Activated CD4-positive, alpha-beta memory T cell treated with anti-CD3 and anti-CD28 coated beads for 36 hours (primary cell): ENCODE data around the gene HRG. TPM values are rescaled to one million over a fixed set of nuclear protein-coding genes. Genes with fewer than 3 reads are reported as not detected.

Experiments
- CTCF ChIA-PET: fragments of 350-600 bp; sonication (Branson Sonifier 250); formaldehyde crosslinking; loops from one replicate; lab custom pipeline; 2021; ENCODE audit warnings: antibody characterized with exemption, inconsistent platforms; lab: Charles Lee
- POLR2A ChIA-PET: fragments of 350-600 bp; sonication (Branson Sonifier 250); formaldehyde crosslinking; loops from one replicate; lab custom pipeline; 2021; ENCODE audit warnings: antibody characterized with exemption; lab: Charles Lee
- DNase-seq: peaks from one replicate; pipeline ENCODE4 v3.0.0-alpha.2; 2020
- H3K27ac Mint-ChIP-seq: one replicate; pipeline ENCODE4 v1.8.0; 2021; ENCODE audit warnings: mixed read lengths
- H3K27me3 Mint-ChIP-seq: one replicate; pipeline ENCODE4 v1.8.0; 2021; ENCODE audit warnings: mixed read lengths
- H3K36me3 Mint-ChIP-seq: one replicate; pipeline ENCODE4 v1.8.0; 2021; ENCODE audit warnings: mixed read lengths
- H3K4me1 Mint-ChIP-seq: one replicate; pipeline ENCODE4 v1.8.0; 2021; ENCODE audit warnings: low read depth, mixed read lengths
- H3K4me3 Mint-ChIP-seq: one replicate; pipeline ENCODE4 v1.8.0; 2021; ENCODE audit warnings: mild to moderate bottlenecking, mixed read lengths
- H3K9me3 Mint-ChIP-seq: one replicate; pipeline ENCODE4 v1.8.0; 2021; ENCODE audit warnings: mixed read lengths
- intact Hi-C: fragments of 100-400 bp; cut with micrococcal nuclease; formaldehyde crosslinking; loops from one replicate; pipeline ENCODE4 v1.15.1; 2023
- total RNA-seq, 2 experiments: library from RNA; stranded (reverse); gene quantifications; one replicate each; pipeline ENCODE4 v1.2.3, GENCODE V29; 2021

Gene HRG
- total RNA-seq, 2 experiments from 2014 or later, result not detected

DNA sequence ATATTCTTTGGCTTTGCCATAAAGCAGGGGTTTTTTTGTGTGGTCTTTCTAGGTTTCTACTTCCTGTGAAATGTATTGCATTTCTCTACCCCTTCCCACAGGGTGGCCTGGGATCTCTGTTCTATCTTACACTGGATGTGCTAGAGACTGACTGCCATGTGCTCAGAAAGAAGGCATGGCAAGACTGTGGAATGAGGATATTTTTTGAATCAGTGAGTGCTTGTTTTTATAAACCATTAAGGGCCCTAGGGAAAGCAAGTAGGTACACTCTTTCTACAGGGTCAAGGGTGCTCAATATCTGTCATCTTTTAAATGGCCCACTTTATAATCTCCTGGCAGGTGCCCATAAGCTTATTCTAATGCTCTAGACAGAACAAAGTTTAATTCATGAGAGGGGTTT is 24.9 kb upstream of the HRG start:
- no peak for DNase-seq
- ChIA-PET CTCF (interaction anchor here (1.5 to 1.8 kb wide), 2 partner anchors 9 to 26 kb away, joined by 4 to 6 read pairs; no protein-coding TSS in a partner anchor), POLR2A (no interaction called here)
- Mint-ChIP-seq H3K4me3 (no peak overlapping the region), H3K27ac (no peak overlapping the region), H3K4me1 (peaks cover 23% of the 10 kb centered on the region), H3K27me3 (peaks cover 15% of the 10 kb centered on the region), H3K36me3 (no peaks in the 10 kb centered on the region), H3K9me3 (no peaks in the 10 kb centered on the region)
- intact Hi-C loops, result no loop called here

DNA sequence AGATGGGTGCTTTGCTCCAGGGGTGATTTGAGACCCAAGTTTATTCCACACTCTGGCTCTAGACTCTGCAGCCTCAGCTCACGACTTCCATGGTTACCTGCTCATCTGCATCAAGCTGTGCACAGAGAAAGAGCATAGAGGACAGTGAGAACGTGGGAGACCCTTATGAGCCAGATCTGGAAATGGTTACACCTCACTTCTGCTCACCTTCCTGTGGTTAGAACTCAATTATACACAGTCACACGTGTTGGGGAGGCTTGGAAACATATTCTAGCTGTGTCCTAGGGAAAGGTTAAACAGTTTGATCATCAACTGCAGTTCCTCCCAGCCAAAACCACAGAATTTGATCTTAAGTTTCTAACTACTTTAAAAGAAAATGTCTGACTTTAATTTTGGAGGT is 23.8 kb upstream of the HRG start:
- Mint-ChIP-seq H3K27ac (no peak overlapping the region), H3K9me3 (no peaks in the 10 kb centered on the region), H3K27me3 (peaks cover 18% of the 10 kb centered on the region), H3K36me3 (no peaks in the 10 kb centered on the region), H3K4me1 (peaks cover 23% of the 10 kb centered on the region), H3K4me3 (no peak overlapping the region)
- intact Hi-C loops, result no loop called here
- POLR2A ChIA-PET, result no interaction called here
- DNase-seq, result peak; percentile 19
- CTCF ChIA-PET, result interaction anchor here (1.5 to 3.9 kb wide), 3 partner anchors 8 to 27 kb away, joined by 4 to 25 read pairs (median 6); no protein-coding TSS in a partner anchor

DNA sequence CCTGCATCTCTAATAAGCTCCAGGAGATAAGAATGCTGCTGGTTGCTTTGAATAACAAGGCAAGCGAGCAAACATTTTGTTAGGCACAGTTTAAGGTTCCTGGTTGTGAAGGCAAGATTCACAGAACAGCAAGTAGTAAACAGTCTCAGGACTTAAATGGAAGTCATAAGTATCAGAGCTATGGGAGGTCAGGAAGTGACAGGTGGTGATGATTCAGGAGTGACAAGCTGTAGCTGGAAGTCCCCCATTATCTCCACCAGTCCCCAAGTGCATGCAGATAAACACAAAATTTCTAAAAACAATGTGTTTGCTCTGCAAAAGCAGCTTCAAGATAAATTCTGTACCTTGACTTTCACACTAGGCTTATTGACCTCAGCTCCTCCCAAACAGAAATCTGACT is 22.3 kb upstream of the HRG start:
- H3K27me3 Mint-ChIP-seq, result peaks cover 18% of the 10 kb centered on the region
- H3K9me3 Mint-ChIP-seq, result no peaks in the 10 kb centered on the region
- no peak overlapping the region for H3K27ac Mint-ChIP-seq
- ChIA-PET POLR2A (interaction anchor here (0.7 to 1.6 kb wide), 2 partner anchors 27 to 139 kb away, joined by 3 to 6 read pairs; partner anchors contain the start of gene EIF4A2), CTCF (interaction anchor here (0.9 to 3.9 kb wide), 3 partner anchors 27 to 496 kb away, joined by 3 to 25 read pairs (median 7); partner anchors contain the start of gene RPL39L)
- intact Hi-C loops, result loop anchor here (1.0 kb wide), 1 partner anchor 110 kb away; no protein-coding TSS in a partner anchor
- DNase-seq, result peak; percentile 36
- H3K4me1 Mint-ChIP-seq, result peaks cover 23% of the 10 kb centered on the region
- H3K4me3 Mint-ChIP-seq, result no peak overlapping the region
- H3K36me3 Mint-ChIP-seq, result no peaks in the 10 kb centered on the region

DNA sequence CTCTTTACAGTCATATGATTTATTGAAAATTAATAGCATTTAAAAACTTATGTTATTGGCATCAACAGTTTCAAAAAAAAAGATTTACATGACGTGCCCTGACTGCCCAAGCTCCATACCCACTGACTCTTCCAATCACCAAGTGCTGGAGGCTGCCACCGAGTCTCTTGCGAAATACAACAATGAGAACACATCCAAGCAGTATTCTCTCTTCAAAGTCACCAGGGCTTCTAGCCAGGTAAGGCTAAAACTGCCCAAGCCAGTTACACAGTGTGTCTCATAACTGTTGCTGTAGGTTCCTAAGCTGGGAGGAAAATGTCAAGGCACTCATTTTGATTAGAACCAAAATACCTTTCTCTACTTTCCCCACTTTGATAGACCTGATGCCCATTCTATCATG is 21.1 kb upstream of the HRG start:
- ChIA-PET CTCF (interaction anchor here (1.3 to 3.9 kb wide), 2 partner anchors 28 to 495 kb away, joined by 3 to 25 read pairs; partner anchors contain the start of gene RPL39L), POLR2A (interaction anchor here (1.6 kb wide), 1 partner anchor 138 kb away, joined by 6 read pairs; the partner anchor contains the start of gene EIF4A2)
- peaks cover 18% of the 10 kb centered on the region for H3K27me3 Mint-ChIP-seq
- no peak for DNase-seq
- no peak overlapping the region for H3K27ac Mint-ChIP-seq
- H3K36me3 Mint-ChIP-seq, result no peaks in the 10 kb centered on the region
- H3K9me3 Mint-ChIP-seq, result no peaks in the 10 kb centered on the region
- intact Hi-C loops, result no loop called here
- H3K4me3 Mint-ChIP-seq, result no peak overlapping the region
- peaks cover 23% of the 10 kb centered on the region for H3K4me1 Mint-ChIP-seq

DNA sequence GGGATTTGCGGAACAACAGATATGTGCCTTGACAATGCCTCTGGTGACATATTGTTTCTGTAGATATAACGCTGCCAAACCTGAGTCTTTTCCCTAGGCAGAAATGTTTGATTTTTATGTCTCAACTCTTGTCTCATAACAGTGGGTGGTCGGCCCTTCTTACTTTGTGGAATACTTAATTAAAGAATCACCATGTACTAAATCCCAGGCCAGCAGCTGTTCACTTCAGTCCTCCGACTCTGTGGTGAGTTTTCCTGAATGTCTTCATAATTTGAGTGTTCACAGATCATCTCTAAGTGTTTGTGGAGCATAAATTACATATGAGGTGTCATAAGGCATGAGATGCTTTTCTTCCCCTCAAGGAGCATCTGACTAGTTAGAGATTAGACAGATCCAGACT is 19.7 kb upstream of the HRG start:
- intact Hi-C loops, result no loop called here
- Mint-ChIP-seq H3K27ac (no peak overlapping the region), H3K4me1 (peaks cover 23% of the 10 kb centered on the region), H3K27me3 (peaks cover 16% of the 10 kb centered on the region), H3K36me3 (no peaks in the 10 kb centered on the region), H3K9me3 (no peaks in the 10 kb centered on the region), H3K4me3 (no peak overlapping the region)
- CTCF ChIA-PET, result no interaction called here
- no peak for DNase-seq
- POLR2A ChIA-PET, result no interaction called here

DNA sequence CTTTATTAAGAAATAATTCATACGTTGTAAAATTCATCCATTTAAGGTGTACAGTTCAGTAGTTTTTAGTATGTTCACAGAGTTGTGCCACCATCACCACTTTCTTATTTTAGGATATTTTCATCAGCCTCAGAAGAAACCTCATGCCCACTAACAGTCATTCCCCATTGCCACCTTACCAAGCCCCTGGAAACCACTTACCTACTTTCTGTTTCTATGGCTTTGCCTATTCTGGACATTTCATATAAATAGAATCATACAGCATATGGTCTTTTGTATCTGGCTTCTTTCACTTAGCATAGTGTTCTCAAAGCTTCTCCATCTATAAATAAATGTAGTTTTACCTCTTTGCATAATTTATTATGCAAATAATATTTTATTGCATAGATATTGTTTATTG is 19.0 kb upstream of the HRG start:
- Mint-ChIP-seq H3K36me3 (no peaks in the 10 kb centered on the region), H3K4me3 (no peak overlapping the region), H3K4me1 (peaks cover 21% of the 10 kb centered on the region), H3K27ac (no peak overlapping the region), H3K9me3 (no peaks in the 10 kb centered on the region), H3K27me3 (peaks cover 14% of the 10 kb centered on the region)
- CTCF ChIA-PET, result no interaction called here
- no peak for DNase-seq
- intact Hi-C loops, result no loop called here
- POLR2A ChIA-PET, result no interaction called here

DNA sequence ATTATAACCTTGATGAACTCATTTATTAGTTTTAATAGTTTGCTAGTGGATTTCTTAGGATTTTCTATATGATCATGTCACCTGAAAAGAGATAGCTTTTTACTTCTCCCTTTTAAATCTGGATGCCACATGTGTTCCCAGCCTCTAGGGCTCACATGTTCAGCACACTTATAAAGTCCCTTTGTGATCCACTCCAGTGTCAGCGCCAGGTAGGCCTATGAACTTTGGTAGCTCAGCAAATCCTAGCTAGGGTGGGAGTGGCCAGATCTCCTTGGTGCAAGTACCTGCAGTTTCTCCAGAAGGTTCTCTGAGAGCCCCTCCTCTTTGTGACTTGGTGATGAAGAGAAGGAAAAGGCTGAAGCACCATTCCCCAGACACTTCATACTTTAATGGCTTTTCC is 17.0 kb upstream of the HRG start:
- Mint-ChIP-seq H3K27ac (no peak overlapping the region), H3K4me3 (no peak overlapping the region), H3K4me1 (peaks cover 3% of the 10 kb centered on the region), H3K9me3 (no peaks in the 10 kb centered on the region), H3K36me3 (no peaks in the 10 kb centered on the region), H3K27me3 (peaks cover 20% of the 10 kb centered on the region)
- DNase-seq, result no peak
- intact Hi-C loops, result no loop called here
- ChIA-PET POLR2A (no interaction called here), CTCF (no interaction called here)

DNA sequence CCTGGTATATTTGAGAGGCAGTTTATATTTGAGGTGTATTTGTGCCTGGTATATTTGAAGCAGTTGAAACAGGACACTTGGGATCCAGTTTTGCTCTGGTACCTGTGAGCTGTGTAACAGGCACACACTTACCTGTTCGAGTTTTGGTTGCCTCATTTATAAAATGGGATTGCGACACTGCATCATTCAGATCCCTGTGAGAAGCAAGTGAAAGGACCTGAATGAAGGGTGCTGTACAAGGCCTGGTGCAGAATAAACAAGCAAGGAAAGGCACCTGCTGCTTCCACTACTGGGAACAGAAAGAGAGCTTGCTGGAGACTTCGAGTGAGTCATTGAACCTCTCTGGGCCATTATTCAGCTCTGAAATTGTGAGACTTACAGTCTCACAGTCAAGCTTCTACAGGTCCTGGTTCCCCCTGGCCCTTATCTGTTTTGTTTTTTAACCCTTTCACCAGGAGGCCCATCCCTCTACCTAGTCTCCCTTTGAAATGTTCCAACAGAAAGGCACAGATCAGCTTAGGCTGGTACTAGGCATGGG is 14.1 kb upstream of the HRG start:
- Mint-ChIP-seq H3K4me1 (no peaks in the 10 kb centered on the region), H3K27me3 (peaks cover 19% of the 10 kb centered on the region), H3K27ac (no peak overlapping the region), H3K9me3 (no peaks in the 10 kb centered on the region), H3K4me3 (no peak overlapping the region), H3K36me3 (no peaks in the 10 kb centered on the region)
- POLR2A ChIA-PET, result no interaction called here
- CTCF ChIA-PET, result no interaction called here
- intact Hi-C loops, result no loop called here
- DNase-seq, result no peak

DNA sequence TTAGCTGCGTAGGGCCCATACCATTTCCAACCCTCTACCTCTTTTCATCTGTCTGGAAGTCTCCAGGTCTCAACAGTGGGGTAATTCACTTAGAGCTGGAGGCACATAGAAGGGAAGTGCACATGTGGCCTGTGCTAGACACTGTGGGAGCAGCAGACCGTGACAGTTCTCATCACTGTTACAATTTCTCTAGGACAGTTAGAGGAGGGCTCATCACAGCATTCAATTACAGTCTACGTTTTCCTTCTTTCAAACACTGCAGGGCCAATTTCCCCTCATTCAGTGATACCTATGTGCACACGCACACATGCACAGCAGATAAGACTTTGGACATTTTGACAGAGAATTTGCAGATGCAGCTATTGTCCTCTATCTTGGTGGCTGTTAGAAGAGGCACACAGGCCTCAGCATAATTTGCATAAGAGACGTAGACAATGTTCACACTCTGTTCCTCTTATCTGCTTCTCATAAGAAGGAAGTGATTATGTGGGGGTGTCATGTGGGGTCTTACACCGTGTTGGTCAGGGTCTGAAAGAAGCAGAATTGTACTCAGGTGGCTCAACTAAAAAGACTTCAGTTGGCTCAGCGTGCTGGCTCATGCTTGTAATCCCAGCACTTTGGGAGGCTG is 12.6 kb upstream of the HRG start:
- Mint-ChIP-seq H3K9me3 (no peaks in the 10 kb centered on the region), H3K36me3 (no peaks in the 10 kb centered on the region), H3K4me1 (no peaks in the 10 kb centered on the region), H3K4me3 (no peak overlapping the region), H3K27ac (no peak overlapping the region), H3K27me3 (peaks cover 19% of the 10 kb centered on the region)
- intact Hi-C loops, result no loop called here
- CTCF ChIA-PET, result interaction anchor here (1.0 kb wide), 1 partner anchor 36 kb away, joined by 3 read pairs; no protein-coding TSS in a partner anchor
- no peak for DNase-seq
- POLR2A ChIA-PET, result no interaction called here

DNA sequence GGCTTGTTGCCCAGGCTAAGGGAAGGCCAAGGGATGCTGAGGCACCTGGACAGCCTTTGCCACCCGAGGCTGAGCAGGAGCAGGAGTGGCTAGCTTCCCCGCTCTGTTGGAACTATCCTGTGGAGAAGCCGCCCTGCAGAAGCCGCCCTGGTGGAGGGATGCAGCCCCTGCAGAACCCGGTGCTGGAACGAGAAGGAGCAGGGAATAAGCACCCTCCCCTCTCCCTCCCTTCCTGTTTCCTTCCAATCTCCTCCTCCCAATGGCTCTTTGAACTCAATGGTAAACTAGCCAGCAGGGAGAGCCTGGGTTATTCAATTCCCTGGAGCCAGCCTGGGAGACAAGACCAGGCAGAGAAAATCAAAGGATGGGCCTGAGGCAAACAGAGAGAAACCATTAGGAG is 11.8 kb upstream of the HRG start:
- Mint-ChIP-seq H3K9me3 (no peaks in the 10 kb centered on the region), H3K4me3 (no peak overlapping the region), H3K27ac (no peak overlapping the region), H3K27me3 (peaks cover 21% of the 10 kb centered on the region), H3K36me3 (no peaks in the 10 kb centered on the region), H3K4me1 (no peaks in the 10 kb centered on the region)
- DNase-seq, result no peak
- ChIA-PET CTCF (interaction anchor here (1.0 kb wide), 1 partner anchor 36 kb away, joined by 3 read pairs; no protein-coding TSS in a partner anchor), POLR2A (no interaction called here)
- intact Hi-C loops, result no loop called here

DNA sequence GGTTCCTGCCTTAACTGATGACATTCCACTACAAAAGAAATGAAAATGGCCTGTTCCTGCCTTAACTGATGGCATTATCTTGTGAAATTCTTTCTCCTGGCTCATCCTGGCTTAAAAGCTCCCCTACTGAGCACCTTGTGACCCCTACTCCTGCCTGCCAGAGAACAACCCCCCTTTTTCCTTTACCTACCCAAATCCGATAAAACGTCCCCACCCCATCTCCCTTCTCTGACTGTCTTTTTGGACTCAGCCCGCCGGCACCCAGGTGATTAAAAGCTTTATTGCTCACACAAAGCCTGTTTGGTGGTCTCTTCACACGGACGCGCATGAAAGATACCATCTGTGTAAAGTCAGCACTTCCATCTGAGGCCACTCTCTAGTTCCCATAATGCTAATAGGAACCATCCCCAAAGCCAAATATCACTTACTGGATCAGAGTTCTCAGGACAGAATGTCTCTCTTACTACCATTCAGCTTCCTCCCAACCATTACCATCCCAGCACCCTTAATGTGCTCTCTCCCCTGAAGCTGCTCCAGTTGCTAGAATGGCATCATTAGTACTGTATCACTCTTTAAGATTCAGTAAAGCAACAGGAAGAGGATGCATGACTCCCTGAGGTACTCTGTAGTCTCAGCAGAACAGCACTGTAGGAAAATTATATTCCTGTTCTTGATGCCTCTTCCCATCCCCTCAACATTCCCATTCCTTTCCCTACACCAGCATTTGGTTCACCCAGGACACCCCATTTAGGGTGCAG is 2.3 kb upstream of the HRG start:
- no peaks in the 10 kb centered on the region for H3K36me3 Mint-ChIP-seq
- no peaks in the 10 kb centered on the region for H3K9me3 Mint-ChIP-seq
- POLR2A ChIA-PET, result no interaction called here
- no peak overlapping the region for H3K27ac Mint-ChIP-seq
- no peak for DNase-seq
- H3K27me3 Mint-ChIP-seq, result peaks cover 14% of the 10 kb centered on the region
- H3K4me3 Mint-ChIP-seq, result no peak overlapping the region
- CTCF ChIA-PET, result no interaction called here
- peaks cover 4% of the 10 kb centered on the region for H3K4me1 Mint-ChIP-seq
- intact Hi-C loops, result no loop called here

DNA sequence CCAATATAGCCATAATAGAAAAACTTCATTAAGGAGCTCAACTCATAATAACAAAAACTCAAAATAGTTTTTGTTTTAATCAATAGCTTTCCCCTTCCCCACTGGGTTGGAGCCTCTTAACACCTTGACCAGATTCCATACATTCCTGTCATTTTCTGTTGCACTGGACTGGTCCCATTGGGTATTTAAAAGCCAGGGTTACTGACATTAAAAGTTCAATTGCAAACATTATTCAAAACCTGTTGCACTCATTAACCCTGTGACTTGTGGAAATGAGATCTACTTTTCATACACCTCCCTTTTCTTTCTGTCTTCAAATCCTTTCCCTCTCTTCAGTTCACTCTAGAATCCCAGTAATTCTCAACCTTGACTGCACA is 1.7 kb upstream of the HRG start:
- CTCF ChIA-PET, result no interaction called here
- Mint-ChIP-seq H3K4me3 (no peak overlapping the region), H3K27me3 (peaks cover 10% of the 10 kb centered on the region), H3K27ac (no peak overlapping the region), H3K9me3 (no peaks in the 10 kb centered on the region), H3K4me1 (peaks cover 5% of the 10 kb centered on the region), H3K36me3 (no peaks in the 10 kb centered on the region)
- intact Hi-C loops, result no loop called here
- POLR2A ChIA-PET, result no interaction called here
- no peak for DNase-seq
